Neural crest cell (in vitro differentiated cells): Measurements from ENCODE around the gene MMP24. TPM values are rescaled to one million over a fixed set of nuclear protein-coding genes. Genes with fewer than 3 reads are reported as not detected.
A peak's percentile ranks its signal among the peaks of the same experiment; 100 is the strongest.

Experiments
- DNase-seq: peaks from one replicate; pipeline ENCODE4 v3.0.0; 2021; ENCODE audit warnings: low read depth, mixed read lengths, low spot score
- H3K27ac Mint-ChIP-seq: one replicate; pipeline ENCODE4 v1.8.0; 2021; ENCODE audit warnings: mild to moderate bottlenecking, mixed read lengths; ENCODE audit not compliant: unreplicated experiment
- H3K27me3 Mint-ChIP-seq: 2 replicates; pipeline ENCODE4 v1.8.0; 2021; ENCODE audit warnings: low read depth, mild to moderate bottlenecking, mixed read lengths
- H3K36me3 Mint-ChIP-seq: 2 replicates; pipeline ENCODE4 v1.8.0; 2021; ENCODE audit warnings: low read depth, mild to moderate bottlenecking, mixed read lengths
- H3K4me1 Mint-ChIP-seq: 2 replicates; pipeline ENCODE4 v1.8.0; 2021; ENCODE audit warnings: mixed read lengths
- H3K4me3 Mint-ChIP-seq: one replicate; pipeline ENCODE4 v1.8.0; 2021; ENCODE audit warnings: mild to moderate bottlenecking, mixed read lengths
- H3K9me3 Mint-ChIP-seq: 2 replicates; pipeline ENCODE4 v1.8.0; 2021; ENCODE audit warnings: mixed read lengths
- CTCF ChIP-seq: fragments of 200-600 bp; sonication (generic); conservative IDR thresholded peaks from 2 replicates; pipeline ENCODE4 v1.5.0; 2021; ENCODE audit warnings: antibody characterized with exemption, mild to moderate bottlenecking
- total RNA-seq: library from RNA; stranded (reverse); gene quantifications from 2 replicates; pipeline ENCODE4 v1.2.1, GENCODE V29; 2021

The MMP24 gene
- total RNA-seq, 1 donor from 2014 or later, result 2.9 TPM

GRCh38 chr20:35286077-35286898 lies 59.8 kb downstream of the MMP24 start:
- no peaks in the 10 kb centered on the region for H3K9me3 Mint-ChIP-seq
- H3K36me3 Mint-ChIP-seq, result peaks cover 3% of the 10 kb centered on the region
- peaks cover 28% of the 10 kb centered on the region for H3K4me1 Mint-ChIP-seq
- TF ChIP-seq CTCF, result no peak
- no peak overlapping the region for H3K27ac Mint-ChIP-seq
- peak overlapping the region; percentile 98 for H3K4me3 Mint-ChIP-seq
- no peak for DNase-seq
- H3K27me3 Mint-ChIP-seq, result no peaks in the 10 kb centered on the region

GRCh38 chr20:35286899-35287508 lies 60.5 kb downstream of the MMP24 start:
- Mint-ChIP-seq H3K4me3 (peak overlapping the region; percentile 34), H3K4me1 (peaks cover 28% of the 10 kb centered on the region), H3K27me3 (no peaks in the 10 kb centered on the region), H3K27ac (no peak overlapping the region), H3K36me3 (peaks cover 3% of the 10 kb centered on the region), H3K9me3 (no peaks in the 10 kb centered on the region)
- TF ChIP-seq CTCF, result no peak
- DNase-seq, result no peak

GRCh38 chr20:35287509-35288324 lies 61.2 kb downstream of the MMP24 start:
- DNase-seq, result no peak
- no peak overlapping the region for H3K27ac Mint-ChIP-seq
- H3K4me1 Mint-ChIP-seq, result peaks cover 24% of the 10 kb centered on the region
- TF ChIP-seq CTCF, result no peak
- H3K36me3 Mint-ChIP-seq, result no peaks in the 10 kb centered on the region
- no peaks in the 10 kb centered on the region for H3K9me3 Mint-ChIP-seq
- H3K27me3 Mint-ChIP-seq, result no peaks in the 10 kb centered on the region
- H3K4me3 Mint-ChIP-seq, result peak overlapping the region; percentile 34

DNA sequence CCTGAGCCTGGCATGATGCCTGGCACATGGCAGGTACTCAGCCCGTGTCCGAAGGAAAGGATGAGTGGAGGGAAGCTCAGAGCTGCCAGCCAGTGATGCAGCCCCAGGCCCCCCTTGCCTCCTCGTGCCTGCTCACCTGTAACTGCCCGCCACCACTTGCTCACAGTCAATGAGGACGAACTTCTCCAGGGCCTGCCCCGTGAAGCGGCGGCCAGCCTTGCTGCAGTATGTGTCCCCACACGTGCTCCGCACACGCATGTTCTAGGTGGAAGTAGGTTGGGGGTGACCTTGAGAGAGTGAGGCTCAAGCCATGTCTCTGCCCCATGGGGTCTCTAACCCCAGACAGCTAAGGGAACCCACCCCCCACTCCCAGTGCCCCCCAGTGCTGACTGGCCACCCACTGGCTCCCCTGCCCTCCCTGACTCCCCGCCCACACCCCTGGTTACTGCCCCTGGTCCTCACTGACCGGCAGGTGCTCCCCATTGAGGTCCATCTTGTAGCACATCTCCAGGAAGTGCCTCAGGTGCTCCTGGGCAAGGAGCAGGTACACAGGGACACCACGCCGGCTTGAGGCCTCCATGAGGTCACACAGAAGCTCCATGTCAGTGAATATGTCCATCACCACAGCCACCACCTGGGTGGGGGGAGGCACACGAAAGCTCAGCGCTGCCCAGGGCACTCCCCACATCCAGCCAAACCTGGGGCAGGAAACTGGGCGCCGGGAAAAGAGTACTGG lies 62.0 kb downstream of the MMP24 start:
- no peaks in the 10 kb centered on the region for H3K27me3 Mint-ChIP-seq
- peaks cover 20% of the 10 kb centered on the region for H3K4me1 Mint-ChIP-seq
- H3K4me3 Mint-ChIP-seq, result no peak overlapping the region
- no peaks in the 10 kb centered on the region for H3K36me3 Mint-ChIP-seq
- no peak for TF ChIP-seq CTCF
- H3K9me3 Mint-ChIP-seq, result no peaks in the 10 kb centered on the region
- no peak overlapping the region for H3K27ac Mint-ChIP-seq
- DNase-seq, result no peak
